Stimulated activated CD4-positive, alpha-beta T cell treated with anti-CD3 and anti-CD28 coated beads, TNF-alpha, amount 100 ng/mL, for 24 hours (primary cell): ENCODE data around the gene ROBO3.

Experiments used
- DNase-seq, 3 experiments: peaks; one replicate each; pipeline ENCODE4 v3.0.0-alpha.2; 2020; ENCODE audit warnings: low read depth in 3 of 3

Gene ROBO3

DNA sequence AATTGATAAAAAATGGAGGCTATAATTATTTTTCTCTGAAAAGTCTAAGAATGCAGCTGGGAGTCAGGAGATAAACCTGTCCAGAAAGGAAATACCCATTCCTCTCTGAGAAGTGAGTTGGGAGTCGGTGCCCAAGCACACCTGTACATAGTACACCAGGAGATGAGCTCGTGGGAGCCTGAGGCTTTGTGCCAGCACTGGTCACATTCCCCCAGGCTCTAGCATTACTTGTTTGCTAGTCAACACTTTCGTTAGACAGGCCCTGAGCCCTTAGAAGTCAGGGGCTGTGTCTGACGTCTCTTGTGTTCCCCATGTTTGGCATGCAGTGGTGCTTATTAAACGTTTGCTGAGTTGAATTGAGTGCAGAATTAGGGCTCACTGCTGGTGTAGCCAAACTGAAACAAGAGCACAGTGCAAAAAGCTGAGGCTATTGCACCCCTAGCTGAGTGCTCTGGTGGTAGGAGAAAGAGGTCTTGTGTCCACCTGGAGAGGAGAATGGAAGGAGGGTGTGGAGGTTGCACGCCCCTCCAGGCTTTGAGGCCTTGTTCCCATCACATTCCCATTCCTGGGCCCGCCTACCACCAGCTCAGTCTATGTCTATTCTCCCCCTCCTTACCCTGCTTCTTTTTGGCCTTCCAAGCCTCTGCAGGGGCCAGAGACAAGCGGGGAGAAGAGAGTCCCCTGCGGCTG is 25.6 kb downstream of the ROBO3 start:
- no peak for DNase-seq

DNA sequence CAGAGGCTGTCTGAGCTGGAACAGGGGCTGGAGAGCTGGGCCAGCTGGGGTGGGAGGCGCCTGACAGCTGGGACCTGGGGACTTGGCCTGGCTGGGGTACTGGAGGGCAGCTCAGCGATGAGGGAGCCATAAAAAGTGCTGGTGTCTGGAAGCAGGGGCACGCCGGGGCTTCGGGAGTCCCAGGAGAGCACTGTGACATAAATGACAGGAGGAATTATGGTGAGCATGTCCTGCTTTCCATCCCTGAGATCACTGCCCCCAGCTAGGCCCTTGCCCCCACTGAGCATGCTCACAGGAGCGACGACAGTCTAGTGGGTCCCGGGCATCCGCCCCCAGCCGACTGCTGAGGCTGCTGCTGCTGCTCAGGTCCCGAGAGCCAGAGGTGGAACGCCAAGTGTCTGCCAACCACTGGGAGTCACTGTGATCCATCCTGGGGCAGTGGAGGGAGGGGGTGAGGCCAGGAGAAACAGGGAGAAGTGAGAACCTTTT is 26.2 kb downstream of the ROBO3 start:
- DNase-seq, result no peak

DNA sequence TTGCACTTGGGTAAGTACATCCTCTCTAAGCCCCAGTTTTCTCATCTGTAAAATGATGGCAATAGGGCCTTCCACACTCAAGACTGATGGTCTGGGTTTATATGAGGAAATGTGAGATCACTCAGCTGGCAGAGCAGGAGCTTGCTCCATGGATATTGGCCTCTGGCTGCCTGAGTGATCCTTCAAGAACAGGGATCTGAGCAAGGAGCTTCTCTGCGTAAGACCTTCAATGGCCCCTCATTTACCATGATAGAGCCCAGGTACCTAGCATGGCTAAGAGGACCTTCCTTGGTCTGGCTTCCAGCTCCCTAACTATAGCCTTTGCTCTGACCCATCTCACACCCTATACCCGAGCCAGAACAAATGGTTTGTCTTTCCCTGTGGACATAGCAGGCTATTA is 26.9 kb downstream of the ROBO3 start:
- no peak for DNase-seq

DNA sequence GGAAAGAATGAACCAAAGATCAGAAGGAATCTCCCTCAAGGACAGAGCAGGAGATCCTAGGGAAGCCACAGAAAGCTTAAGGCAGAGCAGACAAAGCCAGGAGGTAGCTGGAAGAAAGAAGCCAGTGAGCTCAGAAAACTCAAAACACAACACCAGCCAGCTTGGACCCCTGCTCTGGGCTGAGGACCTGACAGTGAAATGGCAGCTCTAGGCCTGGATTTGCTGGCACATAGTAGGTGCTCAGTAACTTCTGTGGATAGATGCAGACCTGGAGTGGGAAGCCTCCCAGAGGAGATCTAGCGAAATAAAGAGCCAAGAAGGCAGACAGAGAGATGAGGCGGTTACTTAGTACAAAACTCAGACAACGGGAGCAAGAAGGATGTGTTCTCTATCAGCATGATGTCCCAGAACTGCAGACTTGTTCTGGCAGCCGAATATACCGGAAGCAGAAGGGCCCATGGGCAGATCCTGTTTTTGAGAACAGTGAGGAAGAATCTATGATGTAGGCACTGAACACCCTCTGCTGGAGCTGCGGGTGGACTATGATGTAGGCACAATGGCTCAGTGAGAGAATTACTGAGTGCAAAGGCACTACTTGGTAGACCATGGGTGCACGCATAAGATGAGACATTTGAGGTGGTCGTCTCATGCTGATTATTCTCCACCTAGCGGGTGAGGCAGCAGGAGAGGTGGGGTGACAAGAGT is 27.7 kb downstream of the ROBO3 start:
- no peak for DNase-seq

DNA sequence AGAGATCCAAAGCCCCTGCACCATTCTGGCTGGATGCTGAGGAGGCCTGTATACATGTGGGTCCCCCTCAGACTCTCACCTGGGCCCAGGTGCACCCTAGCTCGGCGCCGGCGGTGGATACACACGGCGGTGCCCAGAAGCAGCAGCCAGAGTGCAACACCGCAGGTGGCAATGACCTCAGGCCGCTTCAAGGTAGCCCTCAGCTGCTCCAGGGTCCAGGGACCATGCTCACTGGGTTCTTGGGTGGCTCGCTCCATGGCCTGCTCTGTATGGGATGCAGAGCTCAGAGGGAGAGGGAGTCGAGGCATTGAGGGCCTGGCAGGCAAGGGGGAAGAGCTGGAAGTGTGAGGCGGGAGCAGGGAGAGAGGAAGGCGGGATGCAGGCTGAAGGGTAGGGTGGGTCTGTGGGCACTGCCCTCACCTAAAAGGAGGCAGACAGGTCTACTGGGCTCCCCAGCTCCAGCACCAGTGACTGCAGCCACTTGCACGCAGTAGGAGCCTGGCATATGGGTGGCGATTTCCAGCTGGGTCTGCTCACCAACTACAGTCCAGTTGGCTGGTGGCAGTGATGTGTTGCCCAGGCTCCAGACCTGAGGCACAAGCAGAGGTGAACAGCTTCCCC is 28.7 kb downstream of the ROBO3 start:
- no peak for DNase-seq

DNA sequence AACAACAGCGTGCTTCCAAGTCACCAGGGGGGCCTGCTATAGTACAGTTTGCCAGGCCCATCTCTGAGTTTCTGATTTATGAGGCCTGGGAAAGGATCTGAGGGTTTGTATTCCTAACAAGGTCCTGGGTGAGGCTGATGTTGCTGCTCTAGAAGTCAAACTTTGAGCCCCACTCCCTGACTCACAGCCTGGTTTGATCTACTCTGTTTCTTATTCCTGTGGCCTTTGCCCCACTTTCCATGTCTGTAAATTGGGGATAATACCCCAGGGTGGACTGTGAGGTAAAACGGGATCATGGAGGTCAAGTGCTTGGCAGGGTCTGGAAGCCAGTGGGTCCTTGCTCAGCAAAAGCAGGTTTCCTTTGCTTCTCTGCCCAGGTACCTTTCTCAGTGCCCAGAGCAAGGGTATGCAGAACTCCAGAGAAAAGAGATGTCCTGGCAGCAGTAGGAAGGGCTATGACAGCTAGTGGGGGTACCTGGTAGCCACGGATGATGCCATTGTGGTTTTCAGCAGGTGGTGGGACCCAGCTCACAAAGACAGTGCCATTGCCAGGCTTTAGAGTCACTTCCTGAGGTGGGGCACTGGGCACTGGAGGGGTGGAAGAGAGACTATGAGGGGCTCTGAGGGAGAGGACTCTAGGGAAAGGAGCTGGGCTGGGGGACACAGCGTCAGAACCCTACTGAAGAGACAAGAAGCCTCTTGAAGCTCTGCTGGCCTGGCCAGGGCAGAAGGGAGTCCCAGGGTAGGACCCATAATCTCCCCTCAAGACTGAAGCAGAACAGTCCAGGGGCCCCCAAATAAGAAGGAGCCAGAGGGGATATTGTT is 29.6 kb downstream of the ROBO3 start:
- DNase-seq, result no peak

DNA sequence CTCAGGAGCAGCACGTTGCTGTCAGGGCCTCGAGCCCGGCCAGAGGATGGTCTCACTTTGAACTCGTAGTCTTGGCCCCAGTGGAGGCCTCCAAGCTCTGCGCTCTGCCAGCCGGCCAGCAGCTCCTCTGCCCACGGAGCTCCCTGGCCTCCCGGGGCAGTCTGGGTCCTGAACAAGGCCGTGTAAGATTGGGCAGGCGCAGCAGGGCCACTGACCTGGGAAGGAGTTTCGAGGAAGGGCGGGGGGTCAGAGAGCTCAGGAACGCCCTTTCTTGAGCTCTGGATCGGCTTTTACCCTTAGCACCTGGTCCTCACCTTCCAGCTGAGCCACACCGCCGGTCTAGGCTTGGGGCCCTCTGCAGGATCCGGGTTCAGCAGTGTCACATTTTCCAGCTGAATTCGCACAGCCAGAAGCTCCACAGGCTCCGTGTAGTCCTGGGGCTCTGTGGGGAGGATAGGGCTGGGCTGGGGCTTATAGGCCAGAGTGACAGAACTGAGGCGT is 30.3 kb downstream of the ROBO3 start:
- DNase-seq, result no peak

DNA sequence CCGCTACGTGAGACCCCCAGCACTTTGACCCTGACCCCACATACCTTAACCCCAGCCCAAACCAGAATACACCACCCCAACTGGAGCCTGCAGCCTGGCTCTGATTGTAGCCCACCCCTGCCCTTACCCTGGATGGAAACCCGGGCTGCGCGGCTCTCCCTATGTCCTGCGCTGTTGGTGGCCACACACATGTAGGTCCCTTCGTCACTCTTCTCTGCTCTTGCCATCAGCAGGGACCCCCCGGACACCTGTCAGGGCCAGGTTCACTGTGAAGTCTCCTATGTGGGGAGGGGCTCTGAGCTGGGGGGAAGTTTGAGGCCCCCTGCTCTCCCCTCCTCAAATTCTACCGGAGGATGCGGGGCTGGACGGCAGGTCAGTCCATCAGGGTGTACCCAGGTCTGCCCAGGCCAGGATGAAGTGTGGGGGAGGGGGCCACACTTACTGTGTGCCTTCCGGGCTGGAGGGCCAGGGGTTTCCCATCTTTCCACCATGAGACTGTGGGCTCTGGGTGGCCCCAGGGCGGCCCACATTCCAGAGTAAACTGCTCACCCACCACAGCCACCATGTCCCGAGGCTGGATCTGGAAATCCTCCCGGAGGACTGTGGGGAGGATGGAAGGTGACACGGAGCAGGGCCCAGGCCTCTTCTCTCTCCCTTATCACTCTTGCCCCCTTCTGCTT is 31.0 kb downstream of the ROBO3 start:
- DNase-seq, result no peak

DNA sequence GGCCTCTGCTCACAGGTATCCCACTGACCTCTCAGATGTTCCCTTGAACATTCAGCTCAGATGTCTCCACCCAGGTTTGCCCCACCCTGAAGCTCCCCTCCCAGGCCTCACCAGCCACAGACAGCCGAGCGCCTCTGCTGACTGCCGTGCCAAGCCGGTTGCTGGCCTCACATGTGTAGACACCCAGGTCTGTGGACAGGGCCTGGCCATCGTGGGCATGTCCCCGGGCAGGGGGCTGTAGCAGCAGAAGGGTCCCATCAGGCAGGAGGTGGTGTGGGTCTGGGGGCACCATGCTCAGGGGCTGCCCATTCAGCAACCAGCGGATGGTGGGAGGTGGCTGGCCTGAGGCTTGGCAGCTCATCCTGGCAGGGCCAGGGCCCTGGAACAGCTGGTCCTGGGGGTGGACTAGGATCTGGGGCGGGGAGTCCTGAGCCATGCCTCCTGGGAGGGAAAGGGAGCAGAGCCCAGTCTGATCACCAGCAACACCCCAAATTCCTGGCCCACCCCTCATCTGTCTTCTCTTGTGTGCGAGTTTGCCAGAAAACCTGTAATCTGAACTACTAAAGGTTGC is 31.7 kb downstream of the ROBO3 start:
- no peak for DNase-seq

DNA sequence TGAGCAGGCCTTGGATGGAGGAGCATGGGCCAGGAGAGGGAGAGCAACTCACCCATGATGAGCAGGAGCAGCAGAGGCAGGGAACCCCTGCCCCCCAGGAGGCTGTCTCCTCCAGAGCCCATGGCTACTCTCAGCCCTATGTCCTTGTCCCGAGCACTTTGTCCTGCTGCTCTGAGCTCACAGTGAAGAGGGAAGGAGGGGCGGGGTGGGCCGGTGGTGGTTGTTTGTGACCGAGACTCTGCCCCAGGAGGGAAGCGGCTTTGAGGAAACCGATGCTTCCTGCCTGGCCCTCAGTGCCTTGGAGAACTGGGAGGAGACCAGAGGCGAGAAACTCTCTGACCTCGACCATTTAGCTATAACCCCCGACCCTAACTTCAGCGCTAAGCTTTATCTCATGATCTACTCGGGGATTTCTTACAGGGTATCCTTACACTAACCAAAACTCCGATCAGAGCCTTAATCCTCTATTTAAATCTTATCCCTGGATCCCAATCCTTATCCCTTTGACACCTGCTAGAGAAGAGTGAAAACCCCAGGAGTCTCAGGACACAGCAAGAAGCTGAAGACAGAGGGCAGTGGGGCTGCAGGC is 32.5 kb downstream of the ROBO3 start, which contains the start of gene ROBO4:
TSS of gene ROBO4 (minus strand) at position 192 of the 589 bp plus-strand sequence. CDS start at position 122, 70 bp downstream.
- DNase-seq, result no peak

DNA sequence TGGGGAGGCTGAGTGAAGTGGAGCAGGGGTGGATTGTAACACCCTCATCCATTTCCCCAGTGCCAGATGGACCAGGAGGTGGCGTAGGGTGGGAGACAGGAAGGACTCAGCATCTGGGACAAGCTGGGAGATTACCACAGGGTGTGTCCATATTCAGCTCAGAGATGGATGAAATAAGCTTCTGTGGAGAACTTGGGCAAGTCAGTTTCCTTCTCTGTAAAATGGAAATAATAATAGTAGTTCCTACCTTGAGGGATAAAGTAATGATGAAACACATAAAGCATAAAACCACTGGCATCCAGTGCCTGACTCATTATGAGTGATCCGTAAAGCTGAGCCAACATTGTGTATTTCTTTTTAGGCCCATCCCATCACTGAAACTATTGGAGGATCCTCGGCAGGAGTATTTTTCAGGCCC is 33.0 kb downstream of the ROBO3 start:
- DNase-seq, result no peak

DNA sequence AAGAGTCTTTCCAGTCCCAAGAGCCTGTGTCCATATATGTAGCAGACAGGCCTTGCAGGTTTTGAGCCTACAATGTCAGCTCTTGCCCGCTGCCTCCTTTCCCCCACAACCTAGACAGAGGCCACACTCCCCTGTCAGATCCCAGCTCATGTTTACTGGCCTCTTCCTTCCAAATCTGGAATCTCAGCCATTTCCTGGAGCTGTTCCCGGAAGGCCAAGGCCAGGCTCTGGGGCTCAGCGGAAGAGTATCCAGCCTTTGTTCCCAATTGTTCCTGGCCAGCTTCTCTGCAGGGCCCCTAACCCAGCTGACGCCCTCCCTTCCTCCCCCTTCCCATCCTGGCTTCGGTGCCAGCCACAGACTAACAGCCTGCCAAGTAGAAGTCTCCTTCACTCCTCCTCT is 33.5 kb downstream of the ROBO3 start:
- DNase-seq, result no peak

DNA sequence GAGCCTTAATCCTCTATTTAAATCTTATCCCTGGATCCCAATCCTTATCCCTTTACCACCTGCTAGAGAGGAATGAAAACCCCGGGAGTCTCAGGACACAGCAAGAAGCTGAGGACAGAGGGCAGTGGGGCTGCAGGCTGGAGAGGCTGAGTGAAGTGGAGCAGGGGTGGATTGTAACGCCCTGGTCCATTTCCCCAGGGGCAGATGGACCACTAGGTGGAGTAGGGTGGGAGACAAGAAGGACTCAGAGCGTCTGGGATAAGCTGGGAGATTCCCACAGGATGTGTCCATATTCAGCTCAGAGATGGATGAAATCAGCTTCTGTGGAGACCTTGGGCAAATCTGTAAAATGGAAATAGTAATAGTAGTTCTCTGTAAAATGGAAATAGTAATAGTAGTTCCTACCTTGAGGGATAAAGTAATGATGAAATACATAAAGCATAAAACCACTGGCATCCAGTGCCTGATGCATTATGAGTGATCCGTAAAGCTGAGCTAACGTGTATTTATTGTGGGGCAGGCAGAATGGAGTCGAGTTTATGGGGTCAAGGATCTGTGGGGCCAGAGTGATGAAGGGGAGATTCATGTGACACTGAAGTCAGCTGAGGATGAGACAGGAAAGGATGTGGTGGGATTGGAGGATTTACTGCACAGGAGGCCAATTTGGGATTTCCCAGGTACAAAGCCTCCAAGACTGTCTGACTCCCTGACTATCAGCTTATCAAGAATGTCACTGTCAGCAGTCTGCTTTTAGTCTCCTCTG is 34.3 kb downstream of the ROBO3 start:
- no peak for DNase-seq

DNA sequence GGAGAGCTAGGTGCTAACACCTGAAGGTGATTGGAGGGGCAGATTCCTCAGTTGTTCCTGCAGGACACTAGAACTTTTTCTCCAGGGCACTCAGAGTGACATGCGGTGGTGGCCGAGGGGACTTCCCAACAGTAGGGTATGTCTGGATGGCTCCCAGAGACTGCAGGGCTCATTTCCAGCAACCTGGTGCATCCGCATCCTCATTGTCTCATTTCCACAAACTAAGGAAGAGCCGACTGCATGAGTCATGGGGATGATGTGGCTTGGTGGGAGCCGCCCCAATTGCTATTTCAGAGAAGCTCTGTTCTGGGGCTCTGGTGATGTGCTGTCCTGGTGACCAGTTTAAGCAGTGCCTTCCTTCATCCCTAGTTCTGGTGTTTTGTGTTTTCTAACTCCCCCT is 35.2 kb downstream of the ROBO3 start:
- DNase-seq, result no peak

DNA sequence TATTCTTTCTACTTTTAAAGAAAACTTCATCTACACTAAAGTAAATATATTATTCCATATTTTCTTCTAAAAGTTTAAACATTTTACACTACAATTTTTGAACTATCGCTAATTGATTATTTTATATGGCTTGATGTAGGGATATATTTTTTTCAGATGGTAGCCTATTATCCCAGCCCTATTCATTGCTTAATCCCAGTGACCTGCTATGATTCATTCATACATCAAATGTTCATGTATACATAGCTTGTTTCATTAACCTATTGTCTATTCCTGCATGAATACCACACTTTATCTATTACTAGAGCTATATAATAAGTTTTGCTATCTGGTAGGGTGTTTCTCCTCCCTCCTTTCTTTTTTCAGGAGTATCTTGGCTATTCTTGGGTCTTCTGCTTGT is 37.4 kb downstream of the ROBO3 start:
- no peak for DNase-seq

DNA sequence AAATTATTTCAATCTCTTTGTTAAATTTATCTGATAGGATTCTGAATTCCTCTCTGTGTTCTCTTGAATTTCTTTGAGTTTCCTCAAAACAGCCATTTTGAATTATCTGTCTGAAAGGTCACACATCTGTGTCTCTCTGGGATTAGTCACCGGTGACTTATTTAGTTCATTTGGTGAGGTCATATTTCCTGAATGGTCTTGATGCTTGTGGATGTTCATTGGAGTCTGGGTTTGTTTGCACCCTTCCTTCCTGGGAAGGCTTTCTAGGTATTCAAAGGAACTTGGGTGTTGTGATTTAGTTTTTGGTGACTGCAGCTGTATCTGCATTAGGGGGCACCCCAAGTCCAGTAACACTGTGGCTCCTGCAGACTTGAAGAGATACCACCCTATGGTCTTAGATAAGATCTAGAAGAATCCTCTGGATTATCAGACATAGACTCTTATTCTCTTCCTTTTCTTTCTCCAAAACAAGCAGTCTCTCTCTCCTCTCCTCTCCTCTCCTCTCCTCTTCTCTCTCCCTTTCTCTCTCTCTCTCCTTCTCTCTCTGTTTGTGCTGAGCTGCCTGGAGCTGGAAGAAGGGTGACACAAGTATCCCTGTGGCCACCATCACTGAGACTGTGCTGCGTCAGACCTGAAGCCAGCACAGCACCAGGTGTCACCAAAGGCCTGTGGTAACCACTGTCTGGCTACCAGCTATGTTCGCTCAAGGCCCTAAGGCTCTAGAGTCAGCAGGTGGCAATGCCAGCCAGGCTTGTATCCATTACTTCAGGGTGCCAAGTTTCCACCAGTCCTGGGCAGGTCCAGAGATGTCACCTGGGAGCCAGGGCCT is 50.5 kb downstream of the ROBO3 start:
- DNase-seq, result no peak

DNA sequence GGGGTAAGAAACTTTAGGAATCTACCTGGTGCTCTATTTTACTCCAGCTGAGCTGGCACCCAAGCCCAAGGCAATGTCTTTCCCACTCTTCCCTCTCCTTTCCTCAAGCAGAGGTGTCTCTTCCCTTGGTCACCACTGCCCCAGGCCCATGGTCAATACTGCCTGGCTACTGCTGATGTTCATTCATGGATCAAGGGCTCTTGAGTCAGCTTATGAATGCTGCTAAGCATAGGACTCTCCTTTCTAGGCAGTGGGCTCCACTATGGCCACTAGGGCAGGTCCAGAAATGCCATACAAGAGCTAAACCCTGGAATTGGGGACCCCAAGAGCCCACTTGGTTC is 51.1 kb downstream of the ROBO3 start:
- DNase-seq, result no peak

DNA sequence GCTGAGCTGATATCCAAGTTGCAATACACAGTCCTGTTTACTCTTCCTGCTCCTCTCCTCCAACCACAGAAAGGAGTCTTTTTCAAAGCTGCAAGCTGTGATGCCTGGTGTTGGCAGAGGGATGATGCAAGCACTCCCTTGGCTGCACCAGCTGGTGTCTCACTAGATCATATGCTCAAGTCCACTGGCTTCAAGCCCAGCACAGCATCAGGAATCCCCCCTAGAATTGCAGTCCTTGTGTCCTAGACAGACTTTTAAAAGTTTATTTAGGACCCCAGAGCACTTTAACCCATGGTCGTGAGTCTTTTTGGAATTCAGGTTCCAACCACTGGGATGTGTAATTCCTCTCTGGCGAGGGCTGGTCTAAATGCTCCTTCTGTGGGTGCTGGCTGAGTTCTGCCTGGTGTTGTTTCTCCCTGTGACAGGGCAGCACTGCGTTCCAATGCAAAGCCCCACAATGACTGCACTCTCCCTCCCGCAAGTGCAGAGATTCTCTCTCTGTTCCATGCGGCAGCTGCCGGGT is 51.9 kb downstream of the ROBO3 start:
- DNase-seq, result no peak

DNA sequence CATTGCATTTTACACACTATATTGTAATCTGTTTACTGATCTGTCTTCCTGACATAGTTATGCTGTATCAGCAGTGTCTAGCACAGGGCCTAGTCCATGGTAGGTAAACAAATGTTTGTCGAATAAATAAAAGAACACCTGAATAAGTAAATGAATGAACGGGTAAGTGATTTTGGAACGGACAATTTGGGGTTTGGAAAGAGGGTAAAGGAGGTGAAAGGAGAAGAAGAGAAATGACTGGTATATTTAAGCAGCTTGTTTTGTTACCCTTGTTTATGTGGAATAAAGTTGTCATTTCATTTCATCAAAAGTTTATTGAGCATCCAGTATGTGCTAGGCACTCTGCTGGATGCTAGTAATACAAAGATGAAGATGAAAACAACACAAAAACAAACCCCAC is 53.7 kb downstream of the ROBO3 start, which contains the start of gene HEPN1:
TSS of gene HEPN1 (plus strand) at position 301 of the 400 bp plus-strand sequence.
- DNase-seq, result no peak
